ENCODE results near the gene ZNF407.
"Not testable (repeated sequence)": the region's sequence is repeated elsewhere in the genome, so short reads cannot be mapped to it uniquely, and the experiment has no call there.

Gene ZNF407

DNA sequence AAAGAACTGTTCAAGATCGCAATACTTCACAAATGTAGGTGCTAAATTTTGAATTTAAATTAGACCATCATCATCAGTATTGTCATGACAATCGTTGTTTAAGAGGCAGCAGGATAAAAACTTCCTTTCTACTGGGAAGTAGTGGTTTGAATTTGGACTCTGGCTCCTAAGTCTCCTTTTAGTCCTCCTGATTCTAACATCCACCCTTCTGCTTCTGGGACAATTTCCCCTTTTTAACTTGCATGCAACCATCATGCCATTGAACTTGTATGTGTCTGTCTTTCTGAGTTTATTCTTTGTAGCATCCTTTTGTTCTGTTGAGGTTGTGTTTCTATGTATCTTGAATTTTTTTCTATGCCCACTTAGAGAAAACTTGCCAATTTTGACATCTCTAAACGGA is 361.5 kb downstream of the ZNF407 start:
- TF ChIP-seq, protein P1, sequence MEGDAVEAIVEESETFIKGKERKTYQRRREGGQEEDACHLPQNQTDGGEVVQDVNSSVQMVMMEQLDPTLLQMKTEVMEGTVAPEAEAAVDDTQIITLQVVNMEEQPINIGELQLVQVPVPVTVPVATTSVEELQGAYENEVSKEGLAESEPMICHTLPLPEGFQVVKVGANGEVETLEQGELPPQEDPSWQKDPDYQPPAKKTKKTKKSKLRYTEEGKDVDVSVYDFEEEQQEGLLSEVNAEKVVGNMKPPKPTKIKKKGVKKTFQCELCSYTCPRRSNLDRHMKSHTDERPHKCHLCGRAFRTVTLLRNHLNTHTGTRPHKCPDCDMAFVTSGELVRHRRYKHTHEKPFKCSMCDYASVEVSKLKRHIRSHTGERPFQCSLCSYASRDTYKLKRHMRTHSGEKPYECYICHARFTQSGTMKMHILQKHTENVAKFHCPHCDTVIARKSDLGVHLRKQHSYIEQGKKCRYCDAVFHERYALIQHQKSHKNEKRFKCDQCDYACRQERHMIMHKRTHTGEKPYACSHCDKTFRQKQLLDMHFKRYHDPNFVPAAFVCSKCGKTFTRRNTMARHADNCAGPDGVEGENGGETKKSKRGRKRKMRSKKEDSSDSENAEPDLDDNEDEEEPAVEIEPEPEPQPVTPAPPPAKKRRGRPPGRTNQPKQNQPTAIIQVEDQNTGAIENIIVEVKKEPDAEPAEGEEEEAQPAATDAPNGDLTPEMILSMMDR (IDR thresholded peaks at IDR 0.05; ENCODE audit: low read depth, low read length, missing control alignments), result no peak
- no peak for DNase-seq (ENCODE audit: low read depth)
- in situ Hi-C loops (cut with HindIII; ENCODE audit: low sequenced_read_pairs), result no loop called here
- no peak overlapping the region for H3K4me3 ChIP-seq (ENCODE audit: low read depth, low read length)

DNA sequence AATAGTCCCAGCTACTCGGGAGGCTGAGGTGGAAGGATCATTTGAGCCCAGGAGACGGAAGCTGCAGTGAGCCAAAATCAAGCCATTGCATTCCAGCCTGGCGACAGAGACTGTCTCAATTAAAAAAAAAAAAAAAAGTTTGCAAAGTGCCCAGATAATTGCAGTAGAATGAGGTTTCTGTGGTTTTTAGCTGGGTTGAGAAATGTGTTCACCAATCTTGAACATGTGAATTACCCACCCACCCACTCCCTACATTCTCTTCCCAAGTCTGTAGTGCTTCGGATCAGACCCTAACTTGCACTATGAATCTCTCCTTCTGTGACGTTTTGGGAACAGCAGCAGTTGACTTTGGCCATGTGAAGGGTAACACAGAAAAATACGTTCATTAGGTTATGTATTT is 363.9 kb downstream of the ZNF407 start:
- TF ChIP-seq, protein P1 (IDR thresholded peaks at IDR 0.05; ENCODE audit: low read depth, low read length, missing control alignments), result no peak
- in situ Hi-C loops (cut with HindIII; ENCODE audit: low sequenced_read_pairs), result no loop called here
- no peak overlapping the region for H3K4me3 ChIP-seq (ENCODE audit: low read depth, low read length)
- no peak for DNase-seq (ENCODE audit: low read depth)

DNA sequence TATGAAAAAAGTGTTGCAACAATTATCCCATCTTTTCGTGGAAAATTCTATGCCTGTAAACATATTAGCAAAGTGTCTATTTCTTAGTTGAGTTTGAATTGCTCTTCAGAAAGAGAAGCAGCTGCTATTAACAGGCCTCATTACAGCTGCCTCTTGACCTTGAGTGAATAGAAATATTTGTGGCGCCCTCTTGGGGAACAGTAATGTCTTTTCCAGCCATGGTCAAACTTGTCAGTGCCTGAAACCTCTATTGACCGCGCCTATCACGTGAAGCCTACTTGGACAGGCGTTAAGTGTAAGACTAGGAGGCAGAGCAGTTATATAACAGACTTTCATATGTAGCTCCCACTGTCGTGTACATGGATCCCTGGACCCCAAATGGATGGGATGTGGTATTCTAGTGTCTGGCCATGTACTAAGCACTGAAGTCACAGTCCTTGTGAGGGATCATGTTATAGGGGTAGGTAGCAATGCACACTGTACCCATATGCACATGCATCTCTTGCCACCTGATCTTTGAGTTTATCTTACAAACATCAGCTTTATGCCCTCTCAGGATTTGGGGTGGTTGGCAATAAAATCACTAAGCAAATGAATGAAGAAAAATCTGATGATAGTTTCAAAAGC is 366.3 kb downstream of the ZNF407 start:
- H3K4me3 ChIP-seq (ENCODE audit: low read depth, low read length), result no peak overlapping the region
- in situ Hi-C loops (cut with HindIII; ENCODE audit: low sequenced_read_pairs), result no loop called here
- TF ChIP-seq, protein P1 (IDR thresholded peaks at IDR 0.05; ENCODE audit: low read depth, low read length, missing control alignments), result peak; percentile 56
- peak; percentile 33 for DNase-seq (ENCODE audit: low read depth)

DNA sequence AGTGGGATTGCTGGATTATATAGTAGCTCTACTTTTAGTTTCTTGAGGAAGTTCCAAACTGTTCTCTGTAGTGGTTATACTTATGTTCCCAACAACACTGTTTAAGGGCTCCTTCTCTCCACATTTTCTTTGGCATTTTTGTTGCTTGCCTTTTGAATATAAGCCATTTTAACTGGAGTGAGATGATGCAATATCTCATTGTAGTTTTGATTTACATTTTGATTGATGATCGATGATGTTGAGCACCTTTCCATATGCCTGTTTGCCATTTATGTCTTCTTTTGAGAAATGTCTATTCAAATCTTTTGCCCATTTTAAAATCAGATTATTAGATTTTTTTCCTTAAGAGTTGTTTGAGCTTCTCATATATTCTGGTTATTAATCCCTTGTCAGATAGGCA is 368.0 kb downstream of the ZNF407 start:
- in situ Hi-C loops (cut with HindIII; ENCODE audit: low sequenced_read_pairs), result no loop called here
- no peak overlapping the region for H3K4me3 ChIP-seq (ENCODE audit: low read depth, low read length)
- no peak for DNase-seq (ENCODE audit: low read depth)
- TF ChIP-seq, protein P1 (IDR thresholded peaks at IDR 0.05; ENCODE audit: low read depth, low read length, missing control alignments), result no peak

DNA sequence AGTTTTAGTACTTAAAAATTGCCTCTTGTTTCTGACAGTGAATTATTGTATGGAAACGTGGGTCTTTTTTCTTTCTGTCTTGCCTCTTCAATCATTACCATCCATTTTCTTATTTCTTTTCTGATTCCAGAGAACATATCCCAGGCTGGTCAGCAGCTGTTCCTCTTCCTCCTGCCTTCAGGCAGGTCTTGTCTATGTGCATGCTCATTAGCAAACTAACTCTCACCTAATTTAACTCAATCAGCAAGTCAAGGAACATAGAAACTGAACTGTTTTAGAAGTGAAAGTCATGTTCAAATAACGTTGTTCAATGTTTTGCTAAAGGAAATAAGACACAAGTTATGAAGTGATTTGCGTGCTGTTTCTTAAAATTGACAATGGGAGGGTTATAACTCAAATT is 369.8 kb downstream of the ZNF407 start:
- TF ChIP-seq, protein P1 (IDR thresholded peaks at IDR 0.05; ENCODE audit: low read depth, low read length, missing control alignments), result no peak
- in situ Hi-C loops (cut with HindIII; ENCODE audit: low sequenced_read_pairs), result no loop called here
- H3K4me3 ChIP-seq (ENCODE audit: low read depth, low read length), result no peak overlapping the region
- DNase-seq (ENCODE audit: low read depth), result no peak

DNA sequence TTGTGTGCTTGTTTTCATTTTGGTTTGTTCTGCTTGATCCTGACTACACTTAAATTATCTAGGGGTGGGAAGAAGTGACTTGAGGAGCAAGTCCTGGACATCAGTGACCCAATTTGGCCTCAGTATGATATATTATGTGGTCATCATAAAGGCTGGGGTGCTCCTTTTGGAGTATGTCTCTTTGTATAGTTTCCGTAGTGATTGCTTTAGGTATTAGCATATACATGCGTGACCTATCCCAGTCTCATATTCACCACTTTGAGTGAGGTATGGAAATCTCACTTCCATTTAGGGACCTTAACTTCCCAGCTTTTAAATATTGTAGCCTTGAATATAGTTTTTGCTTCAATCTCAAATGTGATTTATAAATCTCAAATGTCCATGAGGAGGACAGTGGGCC is 370.3 kb downstream of the ZNF407 start:
- in situ Hi-C loops (cut with HindIII; ENCODE audit: low sequenced_read_pairs), result no loop called here
- no peak for DNase-seq (ENCODE audit: low read depth)
- TF ChIP-seq, protein P1 (IDR thresholded peaks at IDR 0.05; ENCODE audit: low read depth, low read length, missing control alignments), result no peak
- H3K4me3 ChIP-seq (ENCODE audit: low read depth, low read length), result no peak overlapping the region

DNA sequence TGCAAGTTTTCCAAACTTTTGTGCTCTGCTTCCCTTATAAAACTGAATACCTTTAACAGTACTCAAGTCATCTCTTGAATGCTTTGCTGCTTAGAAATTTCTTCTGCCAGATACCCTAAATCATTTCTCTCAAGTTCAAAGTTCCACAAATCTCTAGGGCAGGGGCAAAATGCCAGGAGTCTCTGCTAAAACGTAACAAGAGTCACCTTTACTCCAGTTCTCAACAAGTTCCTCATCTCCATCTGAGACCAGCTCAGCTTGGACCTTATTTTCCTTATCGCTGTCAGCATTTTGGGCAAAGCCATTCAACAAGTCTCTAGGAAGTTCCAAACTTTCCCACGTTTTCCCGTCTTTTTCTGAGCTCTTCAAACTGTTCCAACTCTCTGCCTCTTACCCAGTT is 373.7 kb downstream of the ZNF407 start:
- DNase-seq (ENCODE audit: low read depth); in situ Hi-C loops (cut with HindIII; ENCODE audit: low sequenced_read_pairs); H3K4me3 ChIP-seq (ENCODE audit: low read depth, low read length): not testable (repeated sequence)

DNA sequence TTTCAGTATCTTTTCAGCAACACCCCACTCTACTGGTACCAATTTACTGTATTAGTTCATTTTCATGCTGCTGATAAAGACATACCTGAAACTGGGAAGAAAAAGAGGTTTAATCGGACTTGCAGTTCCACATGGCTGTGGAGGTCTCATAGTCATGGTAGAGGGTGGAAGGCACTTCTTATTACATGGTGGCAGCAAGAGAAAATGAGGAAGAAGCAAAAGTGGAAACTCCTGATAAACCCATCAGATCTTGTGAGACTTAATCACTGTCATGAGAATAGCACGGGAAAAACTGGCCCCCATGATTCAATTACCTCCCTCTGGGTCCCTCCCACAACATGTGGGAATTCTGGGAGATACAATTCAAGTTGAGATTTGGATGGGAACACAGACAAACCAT is 374.1 kb downstream of the ZNF407 start:
- DNase-seq (ENCODE audit: low read depth); H3K4me3 ChIP-seq (ENCODE audit: low read depth, low read length); in situ Hi-C loops (cut with HindIII; ENCODE audit: low sequenced_read_pairs): not testable (repeated sequence)
